Mucosa of rectum (tissue), 2 donors: ENCODE data around the gene CHCHD6.

Source experiments
- H3K27ac ChIP-seq, 2 donors: one replicate each; pipeline ENCODE4 v1.7.0; 2013; ENCODE audit warnings: inconsistent platforms in 2 of 2, low read depth in 2 of 2, low read length in 2 of 2
- H3K27me3 ChIP-seq, 2 donors: one replicate each; pipeline ENCODE4 v1.7.0; 2013; ENCODE audit warnings: low read length in 2 of 2; ENCODE audit not compliant: control insufficient read depth in 2 of 2, insufficient read depth in 2 of 2
- H3K36me3 ChIP-seq, 2 donors: one replicate each; pipeline ENCODE4 v1.7.0; 2013; ENCODE audit warnings: low read length in 2 of 2; ENCODE audit not compliant: control insufficient read depth in 2 of 2, insufficient read depth in 2 of 2
- H3K4me1 ChIP-seq, 2 donors: one replicate each; pipeline ENCODE4 v1.7.0; 2013; ENCODE audit warnings: low read length in 2 of 2, mild to moderate bottlenecking in 1 of 2; ENCODE audit not compliant: control insufficient read depth in 2 of 2, insufficient read depth in 2 of 2
- H3K4me3 ChIP-seq, 2 donors: one replicate each; pipeline ENCODE4 v1.7.0; 2013; ENCODE audit warnings: low read length in 2 of 2
- H3K9ac ChIP-seq, 2 donors: one replicate each; pipeline ENCODE4 v1.7.0; 2013; ENCODE audit warnings: low read length in 2 of 2, low read depth in 1 of 2, mild to moderate bottlenecking in 1 of 2
- H3K9me3 ChIP-seq, 2 donors: one replicate each; pipeline ENCODE4 v1.7.0; 2013; ENCODE audit warnings: low read length in 2 of 2; ENCODE audit not compliant: control insufficient read depth in 2 of 2
- donor health status: healthy.
- donor health status: Normal muscosa, but diverticular disease.

The CHCHD6 gene

DNA sequence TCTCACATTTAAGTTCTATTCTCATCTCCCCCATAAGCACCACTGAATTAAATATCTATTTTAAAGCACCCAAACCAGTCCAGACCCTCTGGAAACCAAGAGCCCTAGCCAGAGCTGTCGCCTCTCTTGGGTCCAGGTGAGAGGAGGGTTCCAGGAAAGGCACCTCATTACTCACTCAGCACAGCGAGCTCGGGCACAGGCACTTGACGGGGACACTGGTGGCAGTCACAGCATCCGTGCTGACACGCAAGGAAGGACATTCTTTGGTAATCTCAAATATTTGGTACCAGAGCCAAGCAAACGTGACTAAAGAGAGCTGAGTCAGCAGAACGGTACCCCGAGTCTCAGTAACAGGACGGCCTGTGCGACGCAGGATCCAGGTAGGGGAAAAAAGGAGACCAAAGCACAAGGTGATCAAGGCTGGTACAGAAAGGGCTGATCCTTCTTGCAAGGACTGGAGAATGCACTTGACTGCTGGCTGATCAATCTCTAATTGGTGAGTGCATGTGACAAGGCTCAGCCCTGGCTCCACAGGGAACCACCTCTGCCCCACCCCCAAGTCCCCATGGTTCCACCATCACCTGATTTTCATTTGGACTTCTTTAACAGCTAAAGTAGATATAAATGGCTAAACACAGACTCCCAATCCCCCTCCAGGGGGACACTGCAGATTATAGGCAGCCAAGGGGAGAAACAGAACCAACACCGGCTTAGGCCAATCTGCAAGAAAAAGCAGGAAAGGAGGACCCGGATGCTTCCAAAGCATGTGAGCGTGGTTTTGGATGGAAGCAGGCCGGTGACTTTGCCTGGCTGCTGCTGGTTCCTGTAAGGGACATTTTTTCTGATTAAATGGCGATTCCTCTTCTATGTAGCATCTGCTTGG, 61.4 kb downstream of the CHCHD6 start:
- Histone ChIP-seq H3K27me3 (no peaks in the 10 kb centered on the region), H3K9me3 (no peaks in the 10 kb centered on the region), H3K9ac (no peak overlapping the region), H3K36me3 (no peaks in the 10 kb centered on the region), H3K27ac (no peak overlapping the region), H3K4me3 (no peak overlapping the region), H3K4me1 (no peaks in the 10 kb centered on the region)

DNA sequence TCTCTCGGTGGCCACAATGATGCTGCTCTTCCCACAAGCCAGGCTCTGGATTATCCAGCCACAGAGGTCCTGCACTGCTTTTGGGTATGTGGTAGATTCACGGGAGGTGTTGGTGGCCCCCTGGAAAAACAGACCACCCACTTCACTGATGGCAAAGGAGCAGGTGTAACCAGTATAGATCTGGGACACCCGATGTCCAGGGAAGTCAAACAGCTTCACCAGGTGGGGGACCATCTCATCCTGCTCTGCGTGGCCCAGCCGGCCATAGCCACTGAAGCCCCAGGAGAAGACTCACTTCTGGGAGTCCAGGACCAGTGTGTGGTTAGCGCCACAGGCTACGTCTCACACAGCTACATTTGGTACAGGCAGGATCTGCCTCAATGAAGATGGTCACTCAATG, 62.6 kb downstream of the CHCHD6 start:
- Histone ChIP-seq H3K27ac (no peak overlapping the region), H3K4me3 (no peak overlapping the region), H3K9ac (no peak overlapping the region), H3K9me3 (no peaks in the 10 kb centered on the region), H3K27me3 (no peaks in the 10 kb centered on the region), H3K4me1 (no peaks in the 10 kb centered on the region), H3K36me3 (no peaks in the 10 kb centered on the region)

DNA sequence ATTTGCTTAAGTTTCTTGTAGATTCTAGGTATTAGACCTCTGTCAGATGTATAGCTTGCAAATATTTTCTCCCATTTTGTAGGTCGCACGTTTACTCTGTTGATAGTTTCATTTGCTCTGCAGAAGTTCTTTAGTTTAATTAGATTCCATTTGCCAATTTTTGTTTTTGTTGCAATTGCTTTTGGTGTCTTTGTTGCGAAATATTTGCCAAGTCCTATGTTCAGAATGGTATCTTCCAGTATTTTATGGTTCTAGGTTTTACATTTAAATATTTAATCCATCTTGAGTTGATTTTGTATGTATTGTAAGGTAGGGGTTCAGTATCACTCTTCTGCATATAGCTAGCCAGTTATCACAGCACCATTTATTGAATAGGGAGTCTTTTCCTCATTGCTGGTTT, 64.9 kb downstream of the CHCHD6 start:
- Histone ChIP-seq H3K36me3 (no peaks in the 10 kb centered on the region), H3K4me1 (no peaks in the 10 kb centered on the region), H3K27me3 (no peaks in the 10 kb centered on the region), H3K4me3 (no peak overlapping the region), H3K27ac (no peak overlapping the region), H3K9ac (no peak overlapping the region), H3K9me3 (no peaks in the 10 kb centered on the region)

DNA sequence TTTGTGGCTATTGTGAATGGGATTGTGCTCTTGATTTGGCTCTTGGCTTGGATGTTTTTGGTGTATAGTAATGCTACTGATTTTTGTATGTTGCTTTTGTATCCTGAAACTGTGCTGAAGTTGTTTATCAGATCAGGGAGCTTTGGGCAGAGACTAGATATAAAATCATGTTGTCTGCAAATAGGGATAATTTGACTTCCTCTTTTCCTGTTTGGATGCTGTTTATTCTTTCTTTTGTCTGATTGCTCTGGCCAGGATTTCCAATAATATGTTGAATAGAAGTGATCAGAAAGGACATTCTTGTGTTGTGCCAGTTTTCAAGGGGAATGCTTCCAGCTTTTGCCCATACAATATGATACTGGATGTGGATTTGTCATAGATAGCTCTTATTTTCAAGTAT, 66.1 kb downstream of the CHCHD6 start:
- H3K27ac ChIP-seq = no peak overlapping the region
- no peaks in the 10 kb centered on the region for H3K4me1 ChIP-seq
- H3K9me3 ChIP-seq = no peaks in the 10 kb centered on the region
- no peak overlapping the region for H3K9ac ChIP-seq
- no peak overlapping the region for H3K4me3 ChIP-seq
- H3K36me3 ChIP-seq = no peaks in the 10 kb centered on the region
- H3K27me3 ChIP-seq = no peaks in the 10 kb centered on the region

DNA sequence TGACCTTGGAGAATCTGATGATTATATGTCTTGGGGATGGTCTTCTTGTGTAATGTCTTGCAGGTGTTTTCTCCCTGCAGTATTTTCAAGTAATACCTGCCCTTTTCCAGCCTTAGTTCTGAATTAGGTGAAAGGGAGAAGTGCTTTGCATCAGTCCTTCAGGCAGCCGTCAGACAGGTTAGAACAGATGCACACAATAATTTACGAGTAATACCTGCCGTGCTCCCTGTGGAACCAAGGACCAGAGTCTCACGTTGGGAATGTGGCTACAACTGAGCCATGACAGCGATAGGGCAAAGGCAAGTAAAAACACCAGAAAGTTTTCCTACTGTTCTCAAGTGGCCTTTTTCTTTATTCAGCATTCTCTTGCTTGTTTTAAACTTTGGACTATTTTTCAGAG, 69.1 kb downstream of the CHCHD6 start:
- Histone ChIP-seq H3K9ac (no peak overlapping the region), H3K4me3 (no peak overlapping the region), H3K36me3 (no peaks in the 10 kb centered on the region), H3K9me3 (no peaks in the 10 kb centered on the region), H3K4me1 (no peaks in the 10 kb centered on the region), H3K27ac (no peak overlapping the region), H3K27me3 (no peaks in the 10 kb centered on the region)

DNA sequence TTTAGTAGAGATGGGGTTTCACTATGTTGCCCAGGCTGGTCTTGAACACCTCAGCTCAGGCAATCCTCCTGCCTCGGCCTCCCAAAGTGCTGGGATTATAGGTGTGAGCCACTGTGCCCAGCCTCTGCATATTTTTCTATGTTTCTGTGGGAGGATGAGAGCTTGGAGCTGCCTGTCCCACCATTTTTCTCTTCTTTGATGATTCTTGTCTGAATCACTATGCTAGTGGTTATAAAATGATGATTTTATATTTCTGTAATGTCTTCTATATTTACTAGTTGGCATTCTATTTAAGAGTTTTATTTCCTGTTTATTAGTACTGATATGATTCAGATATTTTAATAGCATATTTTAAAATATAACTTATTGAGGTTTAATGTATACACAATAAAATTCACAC, 69.7 kb downstream of the CHCHD6 start:
- Histone ChIP-seq H3K27ac (no peak overlapping the region), H3K4me1 (no peaks in the 10 kb centered on the region), H3K9me3 (no peaks in the 10 kb centered on the region), H3K36me3 (no peaks in the 10 kb centered on the region), H3K27me3 (no peaks in the 10 kb centered on the region), H3K4me3 (no peak overlapping the region), H3K9ac (no peak overlapping the region)

DNA sequence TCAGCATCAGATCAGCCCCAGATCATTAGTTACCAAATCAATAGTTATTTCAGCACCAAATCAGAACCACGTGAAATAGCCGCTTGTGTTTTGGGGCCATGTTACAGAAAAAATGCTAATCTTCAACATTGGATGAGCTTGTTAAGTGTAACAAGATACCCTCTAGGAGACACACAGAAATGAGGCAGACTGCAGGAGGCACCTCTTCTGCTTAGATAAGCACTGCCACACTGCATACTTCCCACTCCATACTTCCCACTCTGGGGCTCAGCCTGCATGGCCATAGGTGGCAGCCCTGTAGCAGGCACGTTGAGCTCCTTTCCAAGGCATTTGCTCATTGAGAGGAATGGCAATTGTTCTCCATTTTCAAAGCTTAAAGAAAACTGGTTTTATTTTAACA, 73.3 kb downstream of the CHCHD6 start:
- H3K27me3 ChIP-seq = no peaks in the 10 kb centered on the region
- H3K9ac ChIP-seq = no peak overlapping the region
- no peaks in the 10 kb centered on the region for H3K36me3 ChIP-seq
- H3K4me1 ChIP-seq = peaks cover 0 to 4% of the 10 kb centered on the region in 2 donors
- H3K27ac ChIP-seq = no peak overlapping the region
- no peaks in the 10 kb centered on the region for H3K9me3 ChIP-seq
- H3K4me3 ChIP-seq = no peak overlapping the region

DNA sequence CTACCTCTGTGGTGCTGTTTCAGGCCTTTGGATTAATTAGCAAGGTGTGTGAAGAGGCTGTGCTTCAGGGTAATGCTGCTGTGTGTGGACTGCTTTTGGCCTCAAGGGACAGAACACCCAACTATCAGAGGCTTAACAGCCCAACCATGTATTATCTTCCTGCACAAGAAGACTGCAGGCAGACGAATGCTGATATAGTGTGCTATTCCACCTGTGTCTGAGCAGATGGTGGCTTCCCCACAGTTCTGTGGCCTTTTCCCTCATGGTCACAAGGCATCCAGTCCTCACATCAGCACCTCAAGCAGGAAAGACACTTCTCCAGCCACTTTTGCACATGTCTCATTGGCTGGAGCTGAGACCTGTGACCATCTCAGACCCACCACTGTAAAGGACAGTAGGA, 76.6 kb downstream of the CHCHD6 start:
- Histone ChIP-seq H3K4me3 (no peak overlapping the region), H3K9ac (no peak overlapping the region), H3K27me3 (no peaks in the 10 kb centered on the region), H3K27ac (no peak overlapping the region), H3K9me3 (no peaks in the 10 kb centered on the region), H3K4me1 (peaks cover 0 to 8% of the 10 kb centered on the region in 2 donors), H3K36me3 (no peaks in the 10 kb centered on the region)

DNA sequence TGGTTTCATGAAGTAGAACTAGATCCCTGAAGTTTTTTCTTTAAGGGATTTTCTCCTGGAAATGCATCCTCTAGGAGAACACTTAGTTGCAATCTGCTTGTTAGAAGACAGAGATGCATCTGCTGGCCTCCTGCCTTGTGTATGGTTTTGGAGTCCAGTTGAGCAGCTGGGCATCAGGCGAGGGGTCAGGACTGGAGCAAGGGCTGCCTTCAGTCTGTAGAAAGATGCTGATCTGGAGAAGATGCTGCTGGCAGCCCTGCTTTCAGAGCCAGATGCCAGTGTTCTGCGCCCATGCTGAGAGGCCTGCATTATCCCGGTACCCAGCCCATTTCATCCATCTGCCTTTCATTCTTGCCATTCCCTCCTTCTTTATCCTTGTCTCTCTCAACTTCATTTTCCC, 77.4 kb downstream of the CHCHD6 start:
- H3K9me3 ChIP-seq = no peaks in the 10 kb centered on the region
- H3K27me3 ChIP-seq = no peaks in the 10 kb centered on the region
- no peak overlapping the region for H3K9ac ChIP-seq
- no peaks in the 10 kb centered on the region for H3K36me3 ChIP-seq
- H3K4me1 ChIP-seq = peaks cover 0 to 8% of the 10 kb centered on the region in 2 donors
- H3K4me3 ChIP-seq = no peak overlapping the region
- no peak overlapping the region for H3K27ac ChIP-seq

DNA sequence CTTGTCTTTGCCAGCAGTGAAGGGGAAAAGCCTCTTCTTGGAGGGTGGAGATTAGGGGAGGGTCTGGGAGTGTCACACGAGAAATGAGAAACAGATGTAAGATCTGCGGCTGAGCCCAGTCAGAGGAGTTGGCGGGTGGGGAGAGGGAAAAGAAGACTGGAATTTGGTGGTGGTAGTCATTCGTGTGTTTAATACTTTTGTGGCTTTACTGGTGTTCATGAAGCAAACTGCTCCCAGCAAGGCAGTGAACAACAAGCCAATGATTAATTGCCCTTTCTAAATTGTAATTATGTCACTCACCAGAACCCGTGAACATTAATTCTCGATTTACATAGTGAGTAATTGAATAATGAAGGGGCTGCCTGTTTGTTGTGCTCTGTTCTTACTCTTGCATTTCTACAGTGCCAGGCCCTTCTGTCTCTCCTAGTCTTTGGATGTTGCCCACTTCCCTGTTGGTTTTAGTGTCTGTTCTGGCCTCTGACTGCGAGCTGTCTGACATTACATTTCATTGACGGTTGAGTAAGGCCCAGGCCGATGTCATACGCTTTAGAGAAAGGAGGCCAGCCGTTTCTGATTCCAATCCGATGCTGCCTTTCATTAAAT, 78.0 kb downstream of the CHCHD6 start:
- Histone ChIP-seq H3K36me3 (no peaks in the 10 kb centered on the region), H3K4me3 (no peak overlapping the region), H3K4me1 (peaks cover 0 to 8% of the 10 kb centered on the region in 2 donors), H3K27me3 (no peaks in the 10 kb centered on the region), H3K27ac (no peak overlapping the region), H3K9ac (no peak overlapping the region), H3K9me3 (no peaks in the 10 kb centered on the region)
